ENCODE data around the gene POFUT1. TPM values are rescaled to one million over a fixed set of nuclear protein-coding genes. Genes with fewer than 3 reads are reported as not detected.
"Not testable (repeated sequence)": the region's sequence is repeated elsewhere in the genome, so short reads cannot be mapped to it uniquely, and the experiment has no call there.

POFUT1 gene
- total RNA-seq, 1 donor from 2014 or later, result 49.5 TPM

DNA sequence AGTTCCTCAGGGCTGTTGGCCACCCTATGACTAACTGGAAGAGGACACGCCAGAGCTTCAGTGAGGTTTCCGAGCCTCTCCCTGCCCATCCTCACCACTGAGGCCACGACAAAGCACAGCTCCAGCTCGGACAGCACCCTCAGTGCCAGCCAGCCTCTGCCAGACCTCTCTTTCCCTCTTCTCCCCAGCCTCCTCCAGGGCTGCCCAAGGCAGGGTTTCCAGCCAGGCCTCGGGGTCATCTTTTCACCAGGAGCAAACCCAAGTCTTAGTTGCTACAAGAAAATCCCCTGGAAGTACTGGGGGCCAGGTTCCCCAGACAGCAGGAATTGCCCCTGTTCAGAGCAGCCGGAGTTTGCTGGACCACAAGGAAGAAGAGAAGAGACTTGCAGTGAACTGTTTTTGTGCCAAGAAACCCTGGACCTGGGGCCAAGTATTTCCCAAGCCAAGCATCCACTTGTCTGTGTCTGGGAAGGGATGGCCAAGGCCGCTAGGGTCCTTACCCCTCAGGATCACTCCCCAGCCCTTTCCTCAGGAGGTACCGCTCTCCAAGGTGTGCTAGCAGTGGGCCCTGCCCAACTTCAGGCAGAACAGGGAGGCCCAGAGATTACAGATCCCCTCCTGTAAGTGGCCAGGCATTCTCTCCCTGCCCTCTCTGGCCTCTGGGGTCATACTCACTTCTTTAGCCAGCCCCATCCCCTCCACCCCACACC is 41.7 kb upstream of the POFUT1 start:
- Mint-ChIP-seq H3K36me3 (ENCODE audit: unreplicated experiment) (peaks cover 45% of the 10 kb centered on the region), H3K27ac (ENCODE audit: unreplicated experiment) (no peak overlapping the region), H3K27me3 (ENCODE audit: unreplicated experiment) (no peaks in the 10 kb centered on the region), H3K4me1 (ENCODE audit: unreplicated experiment) (peaks cover 5% of the 10 kb centered on the region), H3K4me3 (ENCODE audit: unreplicated experiment) (no peak overlapping the region), H3K9me3 (ENCODE audit: unreplicated experiment) (no peaks in the 10 kb centered on the region)
- no peak for DNase-seq (ENCODE audit: extremely low spot score, unreplicated experiment)
- TF ChIP-seq, protein P1, sequence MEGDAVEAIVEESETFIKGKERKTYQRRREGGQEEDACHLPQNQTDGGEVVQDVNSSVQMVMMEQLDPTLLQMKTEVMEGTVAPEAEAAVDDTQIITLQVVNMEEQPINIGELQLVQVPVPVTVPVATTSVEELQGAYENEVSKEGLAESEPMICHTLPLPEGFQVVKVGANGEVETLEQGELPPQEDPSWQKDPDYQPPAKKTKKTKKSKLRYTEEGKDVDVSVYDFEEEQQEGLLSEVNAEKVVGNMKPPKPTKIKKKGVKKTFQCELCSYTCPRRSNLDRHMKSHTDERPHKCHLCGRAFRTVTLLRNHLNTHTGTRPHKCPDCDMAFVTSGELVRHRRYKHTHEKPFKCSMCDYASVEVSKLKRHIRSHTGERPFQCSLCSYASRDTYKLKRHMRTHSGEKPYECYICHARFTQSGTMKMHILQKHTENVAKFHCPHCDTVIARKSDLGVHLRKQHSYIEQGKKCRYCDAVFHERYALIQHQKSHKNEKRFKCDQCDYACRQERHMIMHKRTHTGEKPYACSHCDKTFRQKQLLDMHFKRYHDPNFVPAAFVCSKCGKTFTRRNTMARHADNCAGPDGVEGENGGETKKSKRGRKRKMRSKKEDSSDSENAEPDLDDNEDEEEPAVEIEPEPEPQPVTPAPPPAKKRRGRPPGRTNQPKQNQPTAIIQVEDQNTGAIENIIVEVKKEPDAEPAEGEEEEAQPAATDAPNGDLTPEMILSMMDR (IDR thresholded peaks at IDR 0.05), result no peak

DNA sequence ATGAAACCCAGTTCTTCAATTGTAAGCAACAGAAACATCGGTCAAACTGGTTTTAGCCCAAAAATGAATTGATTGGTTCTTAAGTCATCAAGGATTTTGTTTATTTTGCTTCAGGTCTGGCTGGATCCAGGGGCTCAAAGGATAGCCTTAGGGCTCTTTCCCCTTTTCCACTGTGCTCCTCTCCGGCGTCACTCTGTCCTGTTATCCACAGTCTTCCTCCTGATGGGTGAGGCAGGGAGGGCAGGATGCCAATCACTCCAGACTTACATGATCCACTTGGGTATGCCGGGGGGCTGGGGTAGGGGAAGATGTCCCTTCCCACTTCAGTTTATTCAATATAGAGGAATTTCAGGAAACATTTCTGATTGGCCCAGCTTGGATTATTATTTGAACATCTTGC is 40.1 kb upstream of the POFUT1 start:
- no peaks in the 10 kb centered on the region for H3K9me3 Mint-ChIP-seq (ENCODE audit: unreplicated experiment)
- H3K4me3 Mint-ChIP-seq (ENCODE audit: unreplicated experiment), result no peak overlapping the region
- H3K4me1 Mint-ChIP-seq (ENCODE audit: unreplicated experiment), result peaks cover 5% of the 10 kb centered on the region
- H3K27me3 Mint-ChIP-seq (ENCODE audit: unreplicated experiment), result no peaks in the 10 kb centered on the region
- H3K27ac Mint-ChIP-seq (ENCODE audit: unreplicated experiment), result no peak overlapping the region
- H3K36me3 Mint-ChIP-seq (ENCODE audit: unreplicated experiment), result peaks cover 29% of the 10 kb centered on the region
- TF ChIP-seq, protein P1 (IDR thresholded peaks at IDR 0.05), result no peak
- no peak for DNase-seq (ENCODE audit: extremely low spot score, unreplicated experiment)

DNA sequence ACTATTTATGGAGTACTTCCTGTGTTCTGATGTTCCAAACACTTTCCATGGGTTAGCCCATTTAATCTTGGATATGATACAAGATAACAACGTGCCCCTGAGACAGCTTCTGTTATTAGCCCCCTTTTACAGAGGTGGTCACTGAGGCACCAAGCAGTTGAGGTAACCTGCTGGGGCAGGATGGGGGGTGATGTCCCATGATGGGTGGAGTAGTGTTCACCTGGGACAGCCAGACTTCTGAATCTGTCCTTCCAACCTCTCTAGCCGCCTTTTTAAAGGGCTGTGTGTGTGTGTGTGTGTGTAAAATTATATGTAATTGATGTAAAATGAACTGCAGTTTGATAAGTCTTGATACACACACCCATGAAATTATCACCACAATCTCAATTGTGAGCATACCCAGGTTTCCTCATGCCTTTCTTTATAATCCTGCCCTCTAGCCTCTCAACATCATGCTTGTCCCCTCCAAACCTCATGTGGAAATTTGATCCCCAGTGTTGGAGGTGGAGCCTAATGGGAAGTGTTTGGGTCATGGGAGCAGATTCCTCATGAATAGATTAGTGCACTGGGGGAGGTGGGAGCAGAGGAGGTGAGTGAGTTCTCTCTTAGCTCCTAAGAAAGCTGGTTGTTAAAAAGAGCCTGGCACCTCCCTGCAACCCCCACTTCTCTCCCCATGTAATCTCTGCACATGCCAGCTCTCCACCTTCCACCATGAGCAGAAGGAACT is 39.3 kb upstream of the POFUT1 start:
- no peak for DNase-seq (ENCODE audit: extremely low spot score, unreplicated experiment)
- H3K27me3 Mint-ChIP-seq (ENCODE audit: unreplicated experiment), result no peaks in the 10 kb centered on the region
- no peaks in the 10 kb centered on the region for H3K9me3 Mint-ChIP-seq (ENCODE audit: unreplicated experiment)
- peaks cover 5% of the 10 kb centered on the region for H3K4me1 Mint-ChIP-seq (ENCODE audit: unreplicated experiment)
- no peak overlapping the region for H3K27ac Mint-ChIP-seq (ENCODE audit: unreplicated experiment)
- TF ChIP-seq, protein P1 (IDR thresholded peaks at IDR 0.05), result no peak
- H3K4me3 Mint-ChIP-seq (ENCODE audit: unreplicated experiment), result no peak overlapping the region
- peaks cover 27% of the 10 kb centered on the region for H3K36me3 Mint-ChIP-seq (ENCODE audit: unreplicated experiment)

DNA sequence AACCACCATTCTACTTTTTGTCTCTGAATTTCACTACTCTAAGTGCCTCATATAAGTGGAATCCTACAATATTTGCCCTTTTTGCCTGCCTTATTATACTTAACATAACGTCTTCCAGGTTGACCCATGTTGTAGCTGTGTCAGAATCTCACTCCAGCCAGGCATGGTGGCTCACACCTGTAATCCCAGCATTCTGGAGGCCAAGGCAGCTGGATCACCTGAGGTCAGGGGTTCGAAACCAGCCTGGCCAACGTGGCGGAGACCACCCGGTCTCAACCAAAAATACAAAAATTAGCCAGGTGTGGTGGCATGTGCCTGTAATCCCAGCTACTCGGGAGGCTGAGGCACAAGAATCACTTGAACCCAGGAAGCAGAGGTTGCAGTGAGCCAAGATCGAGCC is 30.0 kb upstream of the POFUT1 start:
- H3K27me3 Mint-ChIP-seq (ENCODE audit: unreplicated experiment); H3K4me3 Mint-ChIP-seq (ENCODE audit: unreplicated experiment); H3K9me3 Mint-ChIP-seq (ENCODE audit: unreplicated experiment); DNase-seq (ENCODE audit: extremely low spot score, unreplicated experiment); H3K27ac Mint-ChIP-seq (ENCODE audit: unreplicated experiment); H3K4me1 Mint-ChIP-seq (ENCODE audit: unreplicated experiment); H3K36me3 Mint-ChIP-seq (ENCODE audit: unreplicated experiment): not testable (repeated sequence)

DNA sequence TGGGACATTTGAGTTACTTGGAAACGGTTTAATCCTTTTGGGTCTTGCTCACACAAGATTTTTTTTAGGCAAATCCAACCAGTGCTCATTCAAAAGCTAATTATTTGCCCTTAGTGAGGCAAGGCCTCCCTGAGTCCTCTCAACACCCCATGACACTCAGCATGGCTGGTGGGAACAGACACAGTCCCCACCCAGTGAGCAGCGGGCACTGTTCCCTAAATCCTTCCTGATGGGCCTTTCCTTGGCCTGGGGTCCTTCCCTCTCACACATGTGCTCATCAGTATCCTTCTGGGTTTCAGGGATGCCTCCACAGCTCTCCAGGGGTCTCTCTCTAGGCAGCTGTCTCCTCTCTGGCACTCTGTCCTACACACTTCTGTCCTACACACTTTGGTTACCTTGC is 28.2 kb upstream of the POFUT1 start:
- Mint-ChIP-seq H3K4me1 (ENCODE audit: unreplicated experiment) (peaks cover 2% of the 10 kb centered on the region), H3K4me3 (ENCODE audit: unreplicated experiment) (no peak overlapping the region), H3K27me3 (ENCODE audit: unreplicated experiment) (no peaks in the 10 kb centered on the region), H3K36me3 (ENCODE audit: unreplicated experiment) (no peaks in the 10 kb centered on the region), H3K27ac (ENCODE audit: unreplicated experiment) (no peak overlapping the region), H3K9me3 (ENCODE audit: unreplicated experiment) (no peaks in the 10 kb centered on the region)
- TF ChIP-seq, protein P1 (IDR thresholded peaks at IDR 0.05), result no peak
- DNase-seq (ENCODE audit: extremely low spot score, unreplicated experiment), result no peak

Measured in osteocyte (in vitro differentiated cells).